Neural progenitor cell (in vitro differentiated cells): ENCODE data around the gene MAN2A1. TPM values are rescaled to one million over a fixed set of nuclear protein-coding genes. Genes with fewer than 3 reads are reported as not detected.

Experiments used
- DNase-seq: peaks from one replicate; pipeline ENCODE4 v3.0.0-alpha.2; 2016; ENCODE audit warnings: low spot score
- H2AFZ ChIP-seq: fragments of 200-600 bp; sonication (generic); replicated peaks from 2 replicates; pipeline ENCODE4 v1.6.1; 2016; ENCODE audit warnings: antibody characterized with exemption
- H3F3A ChIP-seq: fragments of 200-600 bp; sonication (generic); 2 replicates; pipeline ENCODE4 v1.6.1; 2016; ENCODE audit warnings: antibody characterized with exemption, low read depth
- H3K27ac ChIP-seq: fragments of 200-600 bp; sonication (generic); 2 replicates; pipeline ENCODE4 v1.5.1; 2016; ENCODE audit warnings: mild to moderate bottlenecking
- H3K27me3 ChIP-seq: fragments of 200-600 bp; sonication (generic); 2 replicates; pipeline ENCODE4 v1.6.1; 2016; ENCODE audit warnings: mild to moderate bottlenecking, moderate library complexity
- H3K36me3 ChIP-seq: fragments of 200-600 bp; sonication (generic); 2 replicates; pipeline ENCODE4 v1.5.1; 2016
- H3K4me1 ChIP-seq: fragments of 200-600 bp; sonication (generic); 2 replicates; pipeline ENCODE4 v1.6.1; 2016; ENCODE audit warnings: mixed run types
- H3K4me2 ChIP-seq: fragments of 200-600 bp; sonication (generic); 2 replicates; pipeline ENCODE4 v1.6.1; 2016
- H3K4me3 ChIP-seq: fragments of 200-600 bp; sonication (generic); 2 replicates; pipeline ENCODE4 v1.5.1; 2016
- H3K79me2 ChIP-seq: fragments of 200-600 bp; sonication (generic); 2 replicates; pipeline ENCODE4 v1.6.1; 2016; ENCODE audit warnings: low read depth
- H3K9ac ChIP-seq: fragments of 200-600 bp; sonication (generic); 2 replicates; pipeline ENCODE4 v1.6.1; 2016
- H3K9me3 ChIP-seq: fragments of 200-600 bp; sonication (generic); 2 replicates; pipeline ENCODE4 v1.5.1; 2016; ENCODE audit warnings: low read depth
- H4K20me1 ChIP-seq: fragments of 200-600 bp; sonication (generic); 2 replicates; pipeline ENCODE4 v1.6.1; 2016; ENCODE audit warnings: low read depth
- H3K27ac Mint-ChIP-seq: 3 replicates; pipeline ENCODE4 v1.8.0; 2021; ENCODE audit warnings: mixed read lengths
- H3K27me3 Mint-ChIP-seq: 2 replicates; pipeline ENCODE4 v1.8.0; 2022; ENCODE audit warnings: low read depth, mild to moderate bottlenecking, inconsistent platforms, moderate library complexity, mixed read lengths; ENCODE audit not compliant: insufficient read depth
- H3K36me3 Mint-ChIP-seq: 3 replicates; pipeline ENCODE4 v1.8.0; 2021; ENCODE audit warnings: mixed read lengths
- H3K4me1 Mint-ChIP-seq: 3 replicates; pipeline ENCODE4 v1.8.0; 2021; ENCODE audit warnings: mixed read lengths
- H3K4me3 Mint-ChIP-seq: 3 replicates; pipeline ENCODE4 v1.8.0; 2021; ENCODE audit warnings: mild to moderate bottlenecking, moderate library complexity, mixed read lengths
- H3K9me3 Mint-ChIP-seq: 3 replicates; pipeline ENCODE4 v1.8.0; 2020; ENCODE audit warnings: mixed read lengths
- CTCF ChIP-seq: fragments of 200-600 bp; sonication (generic); IDR thresholded peaks from 2 replicates; pipeline ENCODE4 v1.5.1; 2017; ENCODE audit warnings: antibody characterized with exemption, mild to moderate bottlenecking
- EZH2 ChIP-seq: fragments of 200-600 bp; sonication (generic); IDR thresholded peaks from 2 replicates; pipeline ENCODE4 v1.6.1; 2017; ENCODE audit warnings: antibody characterized with exemption, mild to moderate bottlenecking, moderate library complexity
- EZH2phosphoT487 ChIP-seq: fragments of 200-600 bp; sonication (generic); IDR thresholded peaks from 2 replicates; pipeline ENCODE4 v1.6.1; 2017; ENCODE audit warnings: antibody characterized with exemption
- total RNA-seq: library from RNA; depleted of rRNA; stranded (reverse); fragments of >200 nt; gene quantifications from 2 replicates; pipeline ENCODE4 v1.2.3, GENCODE V29; 2015; ENCODE audit warnings: low replicate concordance

The MAN2A1 gene
- total RNA-seq, 1 donor from 2014 or later, result 130 TPM

- no peak overlapping the region for H3K4me3 Mint-ChIP-seq
Measured at GRCh38 chr5:109786206-109786855, 96.6 kb downstream of the MAN2A1 start.

DNA sequence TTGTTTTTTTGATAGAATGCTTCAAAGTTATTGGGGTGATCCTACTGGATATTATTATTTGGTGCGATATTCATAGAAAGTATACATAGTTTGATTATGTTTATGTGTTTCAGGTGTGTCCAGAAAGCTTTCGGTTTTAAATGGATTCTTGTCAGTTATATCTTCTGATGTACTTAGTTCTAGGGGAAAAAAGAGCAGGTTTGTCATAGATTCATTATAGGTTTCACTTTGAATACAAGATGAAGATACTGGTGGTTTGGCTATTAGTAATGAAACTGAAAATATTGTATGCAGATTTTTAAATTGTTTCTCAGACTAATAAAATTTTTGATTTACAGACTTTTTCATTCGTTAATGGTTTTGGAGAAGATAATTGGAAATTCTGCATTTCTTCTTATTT, 98.9 kb downstream of the MAN2A1 start:
- no peak for TF ChIP-seq CTCF
- no peak for TF ChIP-seq EZH2
- TF ChIP-seq EZH2phosphoT487, result no peak
- H3K27me3 ChIP-seq, result no peaks in the 10 kb centered on the region
- H3K79me2 ChIP-seq, result no peaks in the 10 kb centered on the region
- H3K4me3 ChIP-seq, result no peak overlapping the region
- no peaks in the 10 kb centered on the region for H3K27me3 Mint-ChIP-seq
- H3K9me3 ChIP-seq, result peaks cover 12% of the 10 kb centered on the region
- no peak overlapping the region for H3K4me2 ChIP-seq
- H3K4me1 ChIP-seq, result no peaks in the 10 kb centered on the region
- no peak overlapping the region for H3K9ac ChIP-seq
- H3F3A ChIP-seq, result no peaks in the 10 kb centered on the region
- no peaks in the 10 kb centered on the region for H3K4me1 Mint-ChIP-seq
- no peaks in the 10 kb centered on the region for H4K20me1 ChIP-seq
- no peak overlapping the region for H2AFZ ChIP-seq
- H3K27ac ChIP-seq, result no peak overlapping the region
- H3K9me3 Mint-ChIP-seq, result peaks cover 20% of the 10 kb centered on the region
- peaks cover 58% of the 10 kb centered on the region for H3K36me3 ChIP-seq
- H3K4me3 Mint-ChIP-seq, result no peak overlapping the region
- H3K36me3 Mint-ChIP-seq, result peaks cover 66% of the 10 kb centered on the region
- DNase-seq, result no peak
- no peak overlapping the region for H3K27ac Mint-ChIP-seq

More at GRCh38 chr5:109786206-109786855, 96.6 kb downstream of the MAN2A1 start:
- H3K4me3 ChIP-seq, result no peak overlapping the region
- no peaks in the 10 kb centered on the region for H3K27me3 Mint-ChIP-seq
- no peak overlapping the region for H3K9ac ChIP-seq
- H3K36me3 ChIP-seq, result peaks cover 47% of the 10 kb centered on the region
- no peak overlapping the region for H2AFZ ChIP-seq
- H3K79me2 ChIP-seq, result peaks cover 7% of the 10 kb centered on the region
- H3K4me1 Mint-ChIP-seq, result no peaks in the 10 kb centered on the region
- H3K27me3 ChIP-seq, result no peaks in the 10 kb centered on the region
- H3K9me3 ChIP-seq, result peaks cover 3% of the 10 kb centered on the region
- H3K27ac ChIP-seq, result no peak overlapping the region
- H3K9me3 Mint-ChIP-seq, result peaks cover 7% of the 10 kb centered on the region
- no peak for DNase-seq
- H3F3A ChIP-seq, result no peaks in the 10 kb centered on the region
- H3K36me3 Mint-ChIP-seq, result peaks cover 47% of the 10 kb centered on the region
- H3K4me2 ChIP-seq, result no peak overlapping the region
- no peaks in the 10 kb centered on the region for H3K4me1 ChIP-seq
- no peak overlapping the region for H3K27ac Mint-ChIP-seq
- H4K20me1 ChIP-seq, result no peaks in the 10 kb centered on the region
- TF ChIP-seq EZH2 (no peak), EZH2phosphoT487 (no peak), CTCF (no peak)

GRCh38 chr5:109792613-109793012, 102.9 kb downstream of the MAN2A1 start:
- Histone ChIP-seq H3K4me3 (no peak overlapping the region), H3K36me3 (peaks cover 73% of the 10 kb centered on the region), H4K20me1 (no peaks in the 10 kb centered on the region), H3K79me2 (no peaks in the 10 kb centered on the region), H3F3A (no peaks in the 10 kb centered on the region), H3K9me3 (peaks cover 12% of the 10 kb centered on the region), H3K4me2 (no peak overlapping the region), H3K27me3 (no peaks in the 10 kb centered on the region), H3K27ac (no peak overlapping the region), H2AFZ (no peak overlapping the region), H3K4me1 (no peaks in the 10 kb centered on the region), H3K9ac (no peak overlapping the region)
- Mint-ChIP-seq H3K27ac (no peak overlapping the region), H3K36me3 (peaks cover 63% of the 10 kb centered on the region), H3K4me3 (no peak overlapping the region), H3K27me3 (no peaks in the 10 kb centered on the region), H3K4me1 (no peaks in the 10 kb centered on the region), H3K9me3 (peaks cover 20% of the 10 kb centered on the region)
- no peak for DNase-seq
- TF ChIP-seq CTCF (no peak), EZH2phosphoT487 (no peak), EZH2 (no peak)
